Thyroid gland (tissue), 4 donors: Measurements from ENCODE around the gene GPC5. TPM values are rescaled to one million over a fixed set of nuclear protein-coding genes. Genes with fewer than 3 reads are reported as not detected.

Experiments
- DNase-seq, 2 donors: peaks; one replicate each; pipeline ENCODE4 v3.0.0-alpha.2; 2019
- H3K27ac ChIP-seq, 3 donors: fragments of 200-600 bp; sonication (generic); 1 replicate in 2 of 3; 2 replicates in 1 of 3; pipeline ENCODE4 v1.5.1; 2016 to 2019; ENCODE audit warnings: mild to moderate bottlenecking in 1 of 3, moderate library complexity in 1 of 3
- H3K27me3 ChIP-seq: fragments of 200-600 bp; sonication (generic); one replicate; pipeline ENCODE4 v1.5.1; 2019
- H3K36me3 ChIP-seq, 2 donors: fragments of 200-600 bp; sonication (generic); one replicate each; pipeline ENCODE4 v1.5.1; 2016 to 2019
- H3K4me1 ChIP-seq, 2 donors: fragments of 200-600 bp; sonication (generic); one replicate each; pipeline ENCODE4 v1.5.1; 2017 to 2019
- H3K4me3 ChIP-seq, 3 donors: fragments of 200-600 bp; sonication (generic); replicated peaks in 1 of 3; 1 replicate in 2 of 3; 2 replicates in 1 of 3; pipeline ENCODE4 v1.5.1; 2016; ENCODE audit warnings: mild to moderate bottlenecking in 1 of 3
- H3K9me3 ChIP-seq: fragments of 200-600 bp; sonication (generic); one replicate; pipeline ENCODE4 v1.5.1; 2017
- CTCF ChIP-seq, 6 experiments: fragments of 200-600 bp in 3 of 6; fragments of 450-650 bp in 3 of 6; sonication (generic) in 3 of 6; IDR thresholded peaks; one replicate each; pipeline ENCODE4 v1.5.1; 2016 to 2019; ENCODE audit warnings: antibody characterized with exemption in 6 of 6, mild to moderate bottlenecking in 2 of 6, inconsistent platforms in 1 of 6, moderate library complexity in 1 of 6
- POLR2A ChIP-seq, 2 donors: fragments of 450-650 bp; IDR thresholded peaks; one replicate each; pipeline ENCODE4 v1.6.1; 2017; ENCODE audit warnings: antibody characterized with exemption in 2 of 2, mild to moderate bottlenecking in 2 of 2, moderate library complexity in 1 of 2
- WGBS, 2 donors: methylation state at CpG; one replicate each; pipeline ENCODE4 v1.1.5; 2017; 5-methylcytosine and 5-hydroxymethylcytosine counted together
- intact Hi-C: fragments of 100-400 bp; cut with DNase I; formaldehyde crosslinking; loops from one replicate; pipeline ENCODE4 v1.15.1; 2023
- total RNA-seq, 4 donors: library from RNA; depleted of rRNA; stranded (reverse); fragments of >200 nt; gene quantifications; one replicate each; pipeline ENCODE4 v1.2.3, GENCODE V29; 2016

The GPC5 gene
- total RNA-seq, 4 donors from 2014 or later: 0.67 to 2.3 (median 1.3) TPM

- DNase-seq: no peak
- TF ChIP-seq POLR2A (IDR thresholded peaks at IDR 0.05) (no peak), CTCF (IDR thresholded peaks at IDR 0.05) (no peak)
- 13 to 29% methylated on average over 3 of the region's 3 CpGs for WGBS, 2 donors
- Histone ChIP-seq H3K27ac (no peak overlapping the region), H3K36me3 (no peaks in the 10 kb centered on the region), H3K27me3 (no peaks in the 10 kb centered on the region), H3K9me3 (no peaks in the 10 kb centered on the region), H3K4me3 (no peak overlapping the region), H3K4me1 (no peaks in the 10 kb centered on the region)
- intact Hi-C loops: no loop called here
These were observed 1408.9 kb downstream of the GPC5 start for GRCh38 chr13:92807353-92807752.

GRCh38 chr13:92807966-92808365 is 1409.5 kb downstream of the GPC5 start:
- TF ChIP-seq POLR2A (IDR thresholded peaks at IDR 0.05): no peak
- no peak for TF ChIP-seq CTCF (IDR thresholded peaks at IDR 0.05)
- Histone ChIP-seq H3K4me3 (no peak overlapping the region), H3K4me1 (no peaks in the 10 kb centered on the region), H3K36me3 (no peaks in the 10 kb centered on the region), H3K27me3 (no peaks in the 10 kb centered on the region), H3K9me3 (no peaks in the 10 kb centered on the region), H3K27ac (no peak overlapping the region)
- intact Hi-C loops: no loop called here
- WGBS, 2 donors: 88 to 89% methylated on average over 2 of the region's 2 CpGs
- no peak for DNase-seq

GRCh38 chr13:92821324-92821723 is 1422.9 kb downstream of the GPC5 start:
- no peak overlapping the region for H3K27ac ChIP-seq
- no peaks in the 10 kb centered on the region for H3K9me3 ChIP-seq
- no peaks in the 10 kb centered on the region for H3K27me3 ChIP-seq
- no peaks in the 10 kb centered on the region for H3K36me3 ChIP-seq
- no peak overlapping the region for H3K4me3 ChIP-seq
- intact Hi-C loops: no loop called here
- DNase-seq: no peak
- H3K4me1 ChIP-seq: no peaks in the 10 kb centered on the region
- 74 to 83% methylated on average over 2 of the region's 2 CpGs for WGBS, 2 donors
- no peak for TF ChIP-seq POLR2A (IDR thresholded peaks at IDR 0.05)
- TF ChIP-seq CTCF (IDR thresholded peaks at IDR 0.05): no peak

- Histone ChIP-seq H3K27me3 (no peaks in the 10 kb centered on the region), H3K4me1 (no peaks in the 10 kb centered on the region), H3K4me3 (no peak overlapping the region), H3K36me3 (no peaks in the 10 kb centered on the region), H3K9me3 (no peaks in the 10 kb centered on the region), H3K27ac (no peak overlapping the region)
- WGBS, 2 donors: 72 to 75% methylated on average over 1 of the region's 1 CpG
- intact Hi-C loops: no loop called here
- no peak for TF ChIP-seq POLR2A (IDR thresholded peaks at IDR 0.05)
- no peak for TF ChIP-seq CTCF (IDR thresholded peaks at IDR 0.05)
- DNase-seq: no peak
These were observed 1424.6 kb downstream of the GPC5 start for GRCh38 chr13:92823059-92823458.

GRCh38 chr13:92825938-92826596 is 1427.6 kb downstream of the GPC5 start:
- DNase-seq: no peak
- H3K27me3 ChIP-seq: no peaks in the 10 kb centered on the region
- H3K36me3 ChIP-seq: no peaks in the 10 kb centered on the region
- no peak overlapping the region for H3K4me3 ChIP-seq
- TF ChIP-seq CTCF (IDR thresholded peaks at IDR 0.05): no peak
- no peak for TF ChIP-seq POLR2A (IDR thresholded peaks at IDR 0.05)
- 60 to 68% methylated on average over 5 of the region's 5 CpGs for WGBS, 2 donors
- no peak overlapping the region for H3K27ac ChIP-seq
- intact Hi-C loops: no loop called here
- H3K4me1 ChIP-seq: no peaks in the 10 kb centered on the region
- no peaks in the 10 kb centered on the region for H3K9me3 ChIP-seq
